GM21381 (cell line): ENCODE measurements around the gene COMT.

Experiments used
- ATAC-seq: cut with Tn5 transposase; IDR thresholded peaks from one replicate; pipeline ENCODE4 v1.9.1; 2021; ENCODE audit warnings: mild to moderate bottlenecking, moderate library complexity; ENCODE audit not compliant: unreplicated experiment

Gene COMT

GRCh38 chr22:19981171-19981960 lies 39.8 kb downstream of the COMT start:
- ATAC-seq, result no peak

- no peak for ATAC-seq
Observed at GRCh38 chr22:19981961-19982920, 40.7 kb downstream of the COMT start.

GRCh38 chr22:19982991-19983578 lies 41.5 kb downstream of the COMT start:
- ATAC-seq, result no peak

GRCh38 chr22:19983741-19984140 lies 42.2 kb downstream of the COMT start:
- no peak for ATAC-seq

- no peak for ATAC-seq
Observed at GRCh38 chr22:19984201-19984753, 42.7 kb downstream of the COMT start.

GRCh38 chr22:19984851-19985811 lies 43.6 kb downstream of the COMT start:
- no peak for ATAC-seq

GRCh38 chr22:19986011-19986409 lies 44.4 kb downstream of the COMT start:
- ATAC-seq, result no peak

GRCh38 chr22:19986410-19987341 lies 45.1 kb downstream of the COMT start:
- no peak for ATAC-seq

- no peak for ATAC-seq
Observed at GRCh38 chr22:19987394-19988306, 46.1 kb downstream of the COMT start.

GRCh38 chr22:19988331-19988808 lies 46.8 kb downstream of the COMT start:
- no peak for ATAC-seq

- ATAC-seq, result no peak
Observed at GRCh38 chr22:19988965-19989724, 47.6 kb downstream of the COMT start.

- no peak for ATAC-seq
Observed at GRCh38 chr22:19989725-19990067, 48.1 kb downstream of the COMT start.

GRCh38 chr22:19990188-19990587 lies 48.6 kb downstream of the COMT start:
- ATAC-seq, result no peak

GRCh38 chr22:19990609-19991394 lies 49.2 kb downstream of the COMT start:
- ATAC-seq, result no peak

- ATAC-seq, result no peak
Observed at GRCh38 chr22:19991395-19991644, 49.7 kb downstream of the COMT start.

GRCh38 chr22:19991645-19992451 lies 50.3 kb downstream of the COMT start:
- ATAC-seq, result no peak
